ENCODE data around the gene CNIH3.

CNIH3 gene

GRCh38 chr1:224767676-224768075 is 151.6 kb downstream of the CNIH3 start:
- H3K4me3 Mint-ChIP-seq, result no peak overlapping the region
- no peaks in the 10 kb centered on the region for H3K36me3 Mint-ChIP-seq (ENCODE audit: low read depth)
- peaks cover 5% of the 10 kb centered on the region for H3K27me3 Mint-ChIP-seq (ENCODE audit: low read depth)
- no peak overlapping the region for H3K27ac Mint-ChIP-seq
- no peaks in the 10 kb centered on the region for H3K9me3 Mint-ChIP-seq
- DNase-seq (ENCODE audit: low spot score), result no peak
- no peaks in the 10 kb centered on the region for H3K4me1 Mint-ChIP-seq (ENCODE audit: low read depth)

GRCh38 chr1:224768971-224769370 is 152.9 kb downstream of the CNIH3 start:
- no peaks in the 10 kb centered on the region for H3K36me3 Mint-ChIP-seq (ENCODE audit: low read depth)
- H3K9me3 Mint-ChIP-seq, result no peaks in the 10 kb centered on the region

DNA sequence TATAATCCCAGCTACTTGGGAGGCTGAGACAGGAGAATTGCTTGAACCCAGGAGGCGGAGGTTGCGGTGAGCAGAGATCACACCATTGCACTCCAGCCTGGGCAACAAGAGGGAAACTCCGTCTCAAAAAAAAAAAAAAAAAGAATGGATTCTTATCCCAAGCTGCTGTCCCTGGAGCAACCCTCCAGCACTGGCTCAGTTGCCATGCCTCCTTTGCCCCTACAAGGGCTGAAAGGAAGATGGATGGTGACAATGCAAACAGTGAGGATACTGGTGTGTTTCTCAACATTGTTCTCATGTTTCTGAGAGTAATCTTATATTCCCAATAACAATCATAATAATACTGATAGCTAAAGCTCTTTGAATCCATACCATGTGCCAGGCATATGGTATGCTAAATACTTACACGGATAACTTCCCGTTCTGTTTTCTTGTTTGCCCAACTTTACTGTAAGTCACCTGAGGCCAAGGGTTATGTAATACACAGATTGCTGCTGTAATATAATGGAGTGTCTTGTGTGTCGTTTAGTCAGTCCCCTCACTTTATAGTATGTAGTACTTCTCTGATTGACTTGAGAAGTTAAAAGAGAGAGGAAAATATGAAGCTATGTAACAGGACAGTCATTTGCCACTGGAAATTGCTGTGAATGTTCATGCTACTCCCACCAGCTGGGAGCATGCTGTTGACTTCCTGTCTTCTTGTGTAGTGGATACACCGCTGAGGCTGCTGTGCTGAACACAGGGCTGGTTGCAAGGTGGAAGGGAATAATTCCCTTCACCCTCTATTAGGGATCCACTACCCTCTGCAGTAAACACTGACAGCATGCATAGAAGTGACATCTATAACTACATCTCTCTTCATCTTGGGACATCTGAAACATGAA is 153.6 kb downstream of the CNIH3 start:
- no peak for DNase-seq (ENCODE audit: low spot score)
- no peak overlapping the region for H3K4me3 Mint-ChIP-seq
- H3K4me1 Mint-ChIP-seq (ENCODE audit: low read depth), result no peaks in the 10 kb centered on the region
- H3K27ac Mint-ChIP-seq, result no peak overlapping the region
- peaks cover 5% of the 10 kb centered on the region for H3K27me3 Mint-ChIP-seq (ENCODE audit: low read depth)
- H3K9me3 Mint-ChIP-seq, result no peaks in the 10 kb centered on the region
- no peaks in the 10 kb centered on the region for H3K36me3 Mint-ChIP-seq (ENCODE audit: low read depth)

More at GRCh38 chr1:224768971-224769370, 152.9 kb downstream of the CNIH3 start:
- Mint-ChIP-seq H3K4me3 (no peak overlapping the region), H3K27ac (no peak overlapping the region), H3K4me1 (ENCODE audit: low read depth) (no peaks in the 10 kb centered on the region), H3K27me3 (ENCODE audit: low read depth) (peaks cover 5% of the 10 kb centered on the region)
- DNase-seq (ENCODE audit: low spot score), result no peak

GRCh38 chr1:224770336-224770693 is 154.2 kb downstream of the CNIH3 start:
- Mint-ChIP-seq H3K27me3 (ENCODE audit: low read depth) (peaks cover 4% of the 10 kb centered on the region), H3K27ac (no peak overlapping the region), H3K4me1 (ENCODE audit: low read depth) (no peaks in the 10 kb centered on the region), H3K9me3 (no peaks in the 10 kb centered on the region), H3K4me3 (no peak overlapping the region), H3K36me3 (ENCODE audit: low read depth) (no peaks in the 10 kb centered on the region)
- DNase-seq (ENCODE audit: low spot score), result no peak

DNA sequence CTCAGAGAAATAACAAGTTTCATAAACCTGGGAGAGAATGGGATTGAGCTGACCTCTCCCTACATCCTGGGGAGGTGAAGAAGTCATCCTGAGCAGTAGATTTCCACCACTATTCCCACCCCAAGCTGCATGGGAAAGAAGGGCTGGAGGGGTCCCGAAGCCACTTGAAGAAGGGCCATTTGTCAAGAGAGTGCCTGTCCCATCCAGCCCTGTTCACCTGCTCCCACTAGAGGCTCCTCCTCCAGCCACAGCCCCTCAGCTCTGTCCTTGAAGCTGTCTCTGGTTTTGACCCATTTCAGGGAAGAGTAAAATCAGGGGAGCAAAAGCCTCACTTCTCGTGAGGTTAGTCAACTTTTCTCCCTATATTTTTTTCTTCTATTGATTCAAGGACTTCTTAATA is 157.5 kb downstream of the CNIH3 start:
- Mint-ChIP-seq H3K27me3 (ENCODE audit: low read depth) (peaks cover 2% of the 10 kb centered on the region), H3K9me3 (no peaks in the 10 kb centered on the region), H3K4me3 (no peak overlapping the region), H3K4me1 (ENCODE audit: low read depth) (no peaks in the 10 kb centered on the region), H3K36me3 (ENCODE audit: low read depth) (no peaks in the 10 kb centered on the region), H3K27ac (no peak overlapping the region)
- DNase-seq (ENCODE audit: low spot score), result no peak

GRCh38 chr1:224774378-224774777 is 158.3 kb downstream of the CNIH3 start:
- Mint-ChIP-seq H3K4me1 (ENCODE audit: low read depth) (no peaks in the 10 kb centered on the region), H3K4me3 (no peak overlapping the region), H3K9me3 (no peaks in the 10 kb centered on the region), H3K36me3 (ENCODE audit: low read depth) (no peaks in the 10 kb centered on the region), H3K27ac (no peak overlapping the region), H3K27me3 (ENCODE audit: low read depth) (peaks cover 2% of the 10 kb centered on the region)
- DNase-seq (ENCODE audit: low spot score), result no peak

- Mint-ChIP-seq H3K27me3 (ENCODE audit: low read depth) (peaks cover 2% of the 10 kb centered on the region), H3K36me3 (ENCODE audit: low read depth) (no peaks in the 10 kb centered on the region), H3K4me1 (ENCODE audit: low read depth) (peaks cover 2% of the 10 kb centered on the region), H3K4me3 (no peak overlapping the region), H3K27ac (no peak overlapping the region), H3K9me3 (no peaks in the 10 kb centered on the region)
- DNase-seq (ENCODE audit: low spot score), result no peak
Measured at GRCh38 chr1:224777180-224777579, 161.1 kb downstream of the CNIH3 start.

DNA sequence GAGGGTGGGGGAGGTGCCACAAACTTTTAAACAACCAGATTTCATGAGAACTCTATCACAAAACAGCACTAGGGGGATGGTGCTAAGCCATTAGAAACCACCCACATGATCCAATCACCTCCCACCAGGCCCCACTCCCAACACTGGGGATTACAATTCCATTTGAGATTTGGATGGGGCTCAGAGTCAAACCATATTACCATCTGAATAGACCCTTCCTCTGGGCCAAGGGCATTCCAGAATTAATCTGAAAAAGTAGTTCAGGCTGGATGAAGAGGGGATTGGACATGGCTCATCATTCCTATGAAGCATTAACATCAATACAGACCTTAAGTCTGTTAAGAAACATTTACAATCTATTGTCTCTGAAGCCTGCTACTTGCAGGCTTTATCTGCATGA is 163.4 kb downstream of the CNIH3 start:
- peaks cover 2% of the 10 kb centered on the region for H3K27me3 Mint-ChIP-seq (ENCODE audit: low read depth)
- H3K4me1 Mint-ChIP-seq (ENCODE audit: low read depth), result peaks cover 9% of the 10 kb centered on the region
- no peaks in the 10 kb centered on the region for H3K9me3 Mint-ChIP-seq
- H3K4me3 Mint-ChIP-seq, result no peak overlapping the region
- H3K27ac Mint-ChIP-seq, result no peak overlapping the region
- no peak for DNase-seq (ENCODE audit: low spot score)
- H3K36me3 Mint-ChIP-seq (ENCODE audit: low read depth), result no peaks in the 10 kb centered on the region

DNA sequence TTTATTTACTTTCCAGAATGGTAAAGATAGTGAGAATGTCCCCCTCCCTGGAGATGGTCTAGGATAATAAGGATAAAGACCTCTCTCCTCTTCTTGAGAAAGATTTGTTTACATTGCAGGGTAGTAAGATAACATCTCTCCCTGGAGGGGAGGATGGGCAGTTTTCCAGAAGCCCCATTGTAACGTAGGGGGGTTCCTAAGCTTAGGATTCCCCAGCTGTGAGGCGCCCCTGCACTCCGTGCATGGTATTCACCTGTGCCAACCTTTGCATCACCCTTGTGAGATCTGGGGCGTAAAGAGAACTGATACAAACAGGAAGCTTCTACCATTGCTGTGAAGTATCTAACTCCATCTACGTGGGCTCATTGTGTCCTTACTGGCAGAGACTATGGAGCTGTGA is 164.6 kb downstream of the CNIH3 start:
- Mint-ChIP-seq H3K9me3 (no peaks in the 10 kb centered on the region), H3K4me3 (no peak overlapping the region), H3K27me3 (ENCODE audit: low read depth) (no peaks in the 10 kb centered on the region), H3K36me3 (ENCODE audit: low read depth) (no peaks in the 10 kb centered on the region), H3K27ac (no peak overlapping the region), H3K4me1 (ENCODE audit: low read depth) (peaks cover 12% of the 10 kb centered on the region)
- no peak for DNase-seq (ENCODE audit: low spot score)

DNA sequence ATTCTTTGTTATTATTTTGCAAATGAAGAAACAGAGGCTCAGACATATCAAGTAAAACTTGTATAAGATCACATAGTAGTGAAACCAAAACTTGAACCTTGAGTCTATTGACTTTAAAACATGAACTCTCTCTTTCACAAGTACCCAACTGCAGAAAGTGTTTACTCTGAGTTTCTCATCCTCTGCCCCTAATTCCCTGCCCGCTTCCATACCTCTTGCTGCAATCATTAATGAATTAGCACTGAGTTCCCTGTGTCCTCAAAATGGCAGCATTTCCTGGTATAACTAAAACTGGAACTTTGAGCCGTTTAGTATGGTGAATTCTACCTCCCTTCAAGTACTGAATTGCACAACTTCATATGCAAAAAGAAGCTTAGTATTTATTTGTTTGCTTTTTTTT is 165.7 kb downstream of the CNIH3 start:
- Mint-ChIP-seq H3K4me3 (no peak overlapping the region), H3K9me3 (no peaks in the 10 kb centered on the region), H3K4me1 (ENCODE audit: low read depth) (peaks cover 12% of the 10 kb centered on the region), H3K36me3 (ENCODE audit: low read depth) (no peaks in the 10 kb centered on the region), H3K27ac (no peak overlapping the region), H3K27me3 (ENCODE audit: low read depth) (no peaks in the 10 kb centered on the region)
- DNase-seq (ENCODE audit: low spot score), result no peak

GRCh38 chr1:224782281-224783000 is 166.3 kb downstream of the CNIH3 start:
- Mint-ChIP-seq H3K4me3 (no peak overlapping the region), H3K27me3 (ENCODE audit: low read depth) (no peaks in the 10 kb centered on the region), H3K9me3 (no peaks in the 10 kb centered on the region), H3K4me1 (ENCODE audit: low read depth) (peaks cover 12% of the 10 kb centered on the region), H3K36me3 (ENCODE audit: low read depth) (no peaks in the 10 kb centered on the region), H3K27ac (no peak overlapping the region)
- DNase-seq (ENCODE audit: low spot score), result no peak

GRCh38 chr1:224783006-224783651 is 167.0 kb downstream of the CNIH3 start:
- Mint-ChIP-seq H3K36me3 (ENCODE audit: low read depth) (no peaks in the 10 kb centered on the region), H3K27me3 (ENCODE audit: low read depth) (no peaks in the 10 kb centered on the region), H3K27ac (peak overlapping the region; percentile 2), H3K9me3 (no peaks in the 10 kb centered on the region), H3K4me3 (no peak overlapping the region), H3K4me1 (ENCODE audit: low read depth) (peaks cover 12% of the 10 kb centered on the region)
- no peak for DNase-seq (ENCODE audit: low spot score)

DNA sequence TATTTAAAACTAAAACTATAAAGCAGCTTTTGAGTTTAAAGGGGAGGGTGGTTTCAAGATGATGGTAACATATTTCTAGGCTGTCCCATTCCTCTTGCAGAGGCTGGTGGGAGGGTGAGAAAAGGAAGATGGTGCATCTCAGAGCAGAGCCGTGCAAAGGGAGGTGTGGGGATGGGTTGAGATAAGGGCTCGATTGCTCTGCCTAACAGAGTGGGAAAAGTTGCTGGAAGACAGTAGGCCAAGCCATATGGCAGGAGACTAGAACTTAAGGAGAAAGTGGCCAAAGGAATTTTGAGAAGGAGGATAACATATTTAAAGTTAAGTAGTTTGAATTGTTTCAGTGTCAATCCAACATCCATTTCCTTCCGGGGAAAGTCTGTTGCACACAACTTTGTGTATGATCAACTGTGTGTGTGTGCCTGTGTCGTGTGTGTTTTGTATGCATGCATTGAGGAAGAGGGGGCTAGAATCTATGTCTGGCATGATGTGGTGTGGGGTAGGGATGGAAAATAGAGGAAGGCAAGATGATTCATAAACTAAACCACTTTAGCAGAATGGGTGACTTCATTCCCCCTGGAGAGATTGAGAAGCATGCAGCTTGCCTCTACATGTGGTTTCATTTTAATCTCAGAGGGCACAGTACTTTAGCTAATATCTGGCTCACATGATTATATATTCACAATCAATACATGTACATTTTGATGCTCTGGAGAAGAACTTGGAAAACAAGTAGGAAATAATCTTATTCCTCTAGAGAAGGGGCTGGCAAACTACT is 168.3 kb downstream of the CNIH3 start:
- H3K4me3 Mint-ChIP-seq, result no peak overlapping the region
- no peaks in the 10 kb centered on the region for H3K27me3 Mint-ChIP-seq (ENCODE audit: low read depth)
- no peaks in the 10 kb centered on the region for H3K36me3 Mint-ChIP-seq (ENCODE audit: low read depth)
- H3K4me1 Mint-ChIP-seq (ENCODE audit: low read depth), result peaks cover 12% of the 10 kb centered on the region
- H3K27ac Mint-ChIP-seq, result no peak overlapping the region
- no peaks in the 10 kb centered on the region for H3K9me3 Mint-ChIP-seq
- no peak for DNase-seq (ENCODE audit: low spot score)

GRCh38 chr1:224785040-224785328 is 168.9 kb downstream of the CNIH3 start:
- no peaks in the 10 kb centered on the region for H3K9me3 Mint-ChIP-seq
- peaks cover 12% of the 10 kb centered on the region for H3K4me1 Mint-ChIP-seq (ENCODE audit: low read depth)
- DNase-seq (ENCODE audit: low spot score), result no peak
- no peaks in the 10 kb centered on the region for H3K27me3 Mint-ChIP-seq (ENCODE audit: low read depth)
- no peak overlapping the region for H3K4me3 Mint-ChIP-seq
- H3K27ac Mint-ChIP-seq, result no peak overlapping the region
- no peaks in the 10 kb centered on the region for H3K36me3 Mint-ChIP-seq (ENCODE audit: low read depth)
